HCT116 (cell line): ENCODE data around the gene TPT1. TPM values are rescaled to one million over a fixed set of nuclear protein-coding genes. Genes with fewer than 3 reads are reported as not detected.

Experiments
- ATAC-seq: fragments of 200-7000 bp; cut with Tn5 transposase; 2 replicates; pipeline ENCODE4 v1.9.1; 2020; ENCODE audit warnings: mild to moderate bottlenecking, moderate library complexity
- BruUV-seq: library from RNA; stranded (reverse); fragments of 400-500 nt; replicated peaks from 2 replicates; lab custom pipeline; 2021; lab: Mats Ljungman, UMichigan
- CTCF ChIA-PET: fragments of 300-600 bp; sonication (Branson Sonifier 250); formaldehyde crosslinking; loops from one replicate; lab custom pipeline; 2021; ENCODE audit warnings: antibody characterized with exemption; lab: Charles Lee
- POLR2A ChIA-PET: fragments of 300-600, 350-600 bp; sonication (Branson Sonifier 250); formaldehyde crosslinking; loops from one replicate; lab custom pipeline; 2021; ENCODE audit warnings: antibody characterized with exemption; lab: Charles Lee
- RAD21 ChIA-PET, 2 experiments: fragments of 300-600 bp; sonication (Branson Sonifier 250); formaldehyde crosslinking; loops; one replicate each; lab custom pipeline; 2023; ENCODE audit warnings: low total read pairs in 2 of 2; ENCODE audit not compliant: uncharacterized antibody in 2 of 2, unreplicated experiment in 2 of 2, low non-redundant PET in 1 of 2; lab: Charles Lee
- DNase-seq: peaks from one replicate; pipeline ENCODE4 v3.0.0-alpha.2; 2010; ENCODE audit warnings: low read depth, low spot score
- H2AFZ ChIP-seq: fragments of 200-600 bp; shearing (Covaris generic), sonication (generic); 2 replicates; pipeline ENCODE4 v1.6.1; 2017; ENCODE audit warnings: low read depth, mixed run types, mixed read lengths, antibody characterized with exemption, low read length; ENCODE audit not compliant: poor library complexity, severe bottlenecking
- H3K27ac ChIP-seq: 2 replicates; pipeline ENCODE4 v1.5.1; 2012; ENCODE audit warnings: low read depth, low read length
- H3K27me3 ChIP-seq: fragments of 200-600 bp; sonication (generic); 2 replicates; pipeline ENCODE4 v1.6.1; 2016; ENCODE audit warnings: mixed run types, low read length, mixed read lengths; ENCODE audit not compliant: insufficient read depth
- H3K36me3 ChIP-seq, 2 experiments: fragments of 200-500 bp in 1 of 2; fragments of 200-600 bp in 1 of 2; sonication (Bioruptor generic) in 1 of 2; sonication (generic) in 1 of 2; 2 replicates each; pipeline versions ENCODE4 v1.5.1 to v1.6.1; 2014 to 2016; ENCODE audit warnings: low read length in 2 of 2, inconsistent platforms in 1 of 2, mixed read lengths in 1 of 2, mixed run types in 1 of 2; ENCODE audit not compliant: insufficient read depth in 2 of 2, control insufficient read depth in 1 of 2
- H3K4me1 ChIP-seq, 2 experiments: fragments of 200-600 bp in 1 of 2; sonication (generic) in 1 of 2; 2 replicates each; pipeline versions ENCODE4 v1.5.1 to v1.6.1; 2012 to 2017; ENCODE audit warnings: low read length in 2 of 2, inconsistent platforms in 1 of 2, mild to moderate bottlenecking in 1 of 2, mixed read lengths in 1 of 2, mixed run types in 1 of 2, moderate library complexity in 1 of 2; ENCODE audit not compliant: insufficient read depth in 2 of 2, control insufficient read depth in 1 of 2
- H3K4me2 ChIP-seq: fragments of 200-600 bp; sonication (generic); 2 replicates; pipeline ENCODE4 v1.6.1; 2017; ENCODE audit warnings: mixed run types, low read length, mixed read lengths
- H3K4me3 ChIP-seq, 2 experiments: fragments of 200-600 bp in 1 of 2; sonication (generic) in 1 of 2; replicated peaks in 1 of 2; 2 replicates each; pipeline ENCODE4 v1.5.1; 2011 to 2016; ENCODE audit warnings: low read length in 2 of 2, control low read depth in 1 of 2, low read depth in 1 of 2, mild to moderate bottlenecking in 1 of 2, mixed read lengths in 1 of 2, mixed run types in 1 of 2
- H3K79me2 ChIP-seq: fragments of 200-600 bp; sonication (generic); 2 replicates; pipeline ENCODE4 v1.6.1; 2017; ENCODE audit warnings: mild to moderate bottlenecking, mixed run types, low read length, moderate library complexity, mixed read lengths; ENCODE audit not compliant: insufficient read depth
- H3K9ac ChIP-seq: fragments of 200-600 bp; sonication (generic); 2 replicates; pipeline ENCODE4 v1.6.1; 2016; ENCODE audit warnings: low read length, mixed read lengths
- H3K9me2 ChIP-seq: fragments of 200-600 bp; sonication (generic), shearing (Covaris generic); 2 replicates; pipeline ENCODE4 v1.6.1; 2017; ENCODE audit warnings: mixed run types, mild to moderate bottlenecking, moderate library complexity; ENCODE audit not compliant: insufficient read depth
- H3K9me3 ChIP-seq, 2 experiments: fragments of 200-500 bp in 1 of 2; fragments of 200-600 bp in 1 of 2; sonication (Bioruptor generic) in 1 of 2; sonication (generic) in 1 of 2; 2 replicates each; pipeline ENCODE4 v1.6.1; 2014 to 2017; ENCODE audit warnings: low read length in 2 of 2, mixed read lengths in 2 of 2, inconsistent platforms in 1 of 2, low read depth in 1 of 2, mild to moderate bottlenecking in 1 of 2, mixed run types in 1 of 2, moderate library complexity in 1 of 2; ENCODE audit not compliant: control insufficient read depth in 1 of 2, insufficient read depth in 1 of 2
- H4K20me1 ChIP-seq: fragments of 200-600 bp; sonication (generic), shearing (Covaris generic); 2 replicates; pipeline ENCODE4 v1.6.1; 2017; ENCODE audit warnings: mixed run types, mild to moderate bottlenecking, moderate library complexity; ENCODE audit not compliant: insufficient read depth
- CBX3 ChIP-seq: IDR thresholded peaks from 2 replicates; pipeline ENCODE4 v1.6.1; 2012; ENCODE audit warnings: low read depth
- CEBPB ChIP-seq: IDR thresholded peaks from 2 replicates; pipeline ENCODE4 v1.6.1; 2012; ENCODE audit warnings: low read depth
- EGR1 ChIP-seq: IDR thresholded peaks from 2 replicates; pipeline ENCODE4 v1.6.1; 2012; ENCODE audit warnings: low read depth
- EZH2 ChIP-seq: fragments of 200-600 bp; sonication (generic); IDR thresholded peaks from 2 replicates; pipeline ENCODE4 v1.6.1; 2017; ENCODE audit warnings: antibody characterized with exemption, mixed run types
- EZH2phosphoT487 ChIP-seq: fragments of 200-600 bp; IDR thresholded peaks from 2 replicates; pipeline ENCODE4 v1.6.1; 2018; ENCODE audit warnings: antibody characterized with exemption, borderline replicate concordance
- JUND ChIP-seq: IDR thresholded peaks from 2 replicates; pipeline ENCODE4 v1.6.1; 2012
- POLR2A ChIP-seq: IDR thresholded peaks from 2 replicates; pipeline ENCODE4 v1.7.0; 2011; ENCODE audit warnings: borderline replicate concordance; ENCODE audit not compliant: insufficient read depth, insufficient read length; ENCODE audit errors: extremely low read depth
- POLR2AphosphoS5 ChIP-seq: IDR thresholded peaks from 2 replicates; pipeline ENCODE4 v1.6.1; 2011; ENCODE audit warnings: mild to moderate bottlenecking, low read depth, low read length, moderate library complexity
- SP1 ChIP-seq: IDR thresholded peaks from 2 replicates; pipeline ENCODE4 v1.6.1; 2012; ENCODE audit warnings: low read depth
- SRF ChIP-seq: IDR thresholded peaks from 2 replicates; pipeline ENCODE4 v1.6.1; 2012; ENCODE audit warnings: low read depth
- YY1 ChIP-seq: IDR thresholded peaks from 2 replicates; pipeline ENCODE4 v1.6.1; 2011; ENCODE audit warnings: low read length, low read depth, moderate library complexity, mild to moderate bottlenecking; ENCODE audit not compliant: insufficient replicate concordance; ENCODE audit errors: extremely low read depth
- ZFX ChIP-seq: fragments of 450-650 bp; IDR thresholded peaks from 2 replicates; pipeline ENCODE4 v1.6.1; 2017
- intact Hi-C: fragments of 100-400 bp; cut with micrococcal nuclease; formaldehyde crosslinking; loops from 2 replicates; pipeline ENCODE4 v1.10.0; 2022
- total RNA-seq: library from RNA; stranded (reverse); gene quantifications from one replicate; pipeline ENCODE4 v1.2.1, GENCODE V29; 2021; ENCODE audit not compliant: unreplicated experiment
- TF ChIP-seq, protein P1 (sequence below): IDR thresholded peaks from 2 replicates; pipeline ENCODE4 v1.6.1; 2012
- TF ChIP-seq, protein P2 (sequence below): IDR thresholded peaks from 2 replicates; pipeline ENCODE4 v1.6.1; 2011; ENCODE audit warnings: mild to moderate bottlenecking, low read length, moderate library complexity; ENCODE audit not compliant: insufficient replicate concordance; ENCODE audit errors: extremely low read depth
- TF ChIP-seq, protein P3 (sequence below): IDR thresholded peaks from 2 replicates; pipeline ENCODE4 v1.6.1; 2012

The TPT1 gene
- total RNA-seq, 1 experiment from 2014 or later: 2,859 TPM

DNA sequence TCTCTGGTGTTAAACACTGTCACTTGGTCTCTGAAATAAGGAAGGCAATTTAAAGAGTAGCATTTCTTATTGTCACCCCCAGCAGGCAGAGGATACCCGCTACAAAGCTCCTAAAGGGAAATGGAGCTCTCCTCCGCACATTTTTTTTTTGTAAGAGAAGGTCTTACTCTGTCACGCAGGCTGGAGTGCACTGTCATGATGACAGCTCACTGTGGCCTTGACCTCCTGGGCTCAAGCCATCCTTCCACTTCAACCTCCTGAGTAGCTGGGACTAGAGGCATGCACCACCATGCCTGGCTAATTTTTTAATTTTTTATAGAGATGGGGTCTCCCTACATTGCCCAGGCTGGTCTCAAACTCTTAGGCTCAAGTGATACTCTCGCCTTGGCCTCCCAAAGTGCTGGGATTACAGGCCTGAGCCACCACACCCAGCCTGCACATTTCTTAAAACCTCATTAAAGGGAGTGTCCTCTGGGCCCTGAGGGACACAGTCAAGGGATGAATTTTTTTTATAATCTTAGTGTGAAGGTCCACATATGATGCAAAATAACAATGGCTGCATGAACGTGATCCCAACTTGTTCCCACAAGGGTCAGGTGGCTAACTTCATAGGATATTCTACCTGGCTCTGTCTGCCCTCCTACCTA is 45.0 kb upstream of the TPT1 start:
- Histone ChIP-seq H3K79me2 (no peaks in the 10 kb centered on the region), H3K9me2 (no peaks in the 10 kb centered on the region), H3K36me3 (0 out of 4 replicates have a peak, but pooled peaks cover 0 to 5% of the 10 kb centered on the region in 2 experiments), H3K27ac (no peak overlapping the region), H3K9me3 (no peaks in the 10 kb centered on the region), H2AFZ (no peak overlapping the region), H3K4me2 (no peak overlapping the region), H3K9ac (no peak overlapping the region), H3K4me3 (no peak overlapping the region), H3K4me1 (no peaks in the 10 kb centered on the region), H4K20me1 (no peaks in the 10 kb centered on the region), H3K27me3 (no peaks in the 10 kb centered on the region)
- RAD21 ChIA-PET: no interaction called here
- intact Hi-C loops: no loop called here
- TF ChIP-seq POLR2AphosphoS5 (no peak), ZFX (no peak), JUND (no peak), SRF (no peak), EGR1 (no peak), EZH2phosphoT487 (no peak), YY1 (no peak), CBX3 (no peak), CEBPB (no peak), SP1 (no peak), EZH2 (no peak), POLR2A (no peak)
- TF ChIP-seq, protein P1, sequence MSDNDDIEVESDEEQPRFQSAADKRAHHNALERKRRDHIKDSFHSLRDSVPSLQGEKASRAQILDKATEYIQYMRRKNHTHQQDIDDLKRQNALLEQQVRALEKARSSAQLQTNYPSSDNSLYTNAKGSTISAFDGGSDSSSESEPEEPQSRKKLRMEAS: no peak
- TF ChIP-seq, protein P2, sequence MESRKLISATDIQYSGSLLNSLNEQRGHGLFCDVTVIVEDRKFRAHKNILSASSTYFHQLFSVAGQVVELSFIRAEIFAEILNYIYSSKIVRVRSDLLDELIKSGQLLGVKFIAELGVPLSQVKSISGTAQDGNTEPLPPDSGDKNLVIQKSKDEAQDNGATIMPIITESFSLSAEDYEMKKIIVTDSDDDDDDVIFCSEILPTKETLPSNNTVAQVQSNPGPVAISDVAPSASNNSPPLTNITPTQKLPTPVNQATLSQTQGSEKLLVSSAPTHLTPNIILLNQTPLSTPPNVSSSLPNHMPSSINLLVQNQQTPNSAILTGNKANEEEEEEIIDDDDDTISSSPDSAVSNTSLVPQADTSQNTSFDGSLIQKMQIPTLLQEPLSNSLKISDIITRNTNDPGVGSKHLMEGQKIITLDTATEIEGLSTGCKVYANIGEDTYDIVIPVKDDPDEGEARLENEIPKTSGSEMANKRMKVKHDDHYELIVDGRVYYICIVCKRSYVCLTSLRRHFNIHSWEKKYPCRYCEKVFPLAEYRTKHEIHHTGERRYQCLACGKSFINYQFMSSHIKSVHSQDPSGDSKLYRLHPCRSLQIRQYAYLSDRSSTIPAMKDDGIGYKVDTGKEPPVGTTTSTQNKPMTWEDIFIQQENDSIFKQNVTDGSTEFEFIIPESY: no peak
- TF ChIP-seq, protein P3, sequence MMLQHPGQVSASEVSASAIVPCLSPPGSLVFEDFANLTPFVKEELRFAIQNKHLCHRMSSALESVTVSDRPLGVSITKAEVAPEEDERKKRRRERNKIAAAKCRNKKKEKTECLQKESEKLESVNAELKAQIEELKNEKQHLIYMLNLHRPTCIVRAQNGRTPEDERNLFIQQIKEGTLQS: no peak
- ATAC-seq (no peak), DNase-seq (no peak)
- CTCF ChIA-PET: no interaction called here
- POLR2A ChIA-PET: no interaction called here
- no TSS peak for BruUV-seq
